Measurements from ENCODE around the gene CYP8B1. TPM values are rescaled to one million over a fixed set of nuclear protein-coding genes. Genes with fewer than 3 reads are reported as not detected.

CYP8B1 gene
- 0.04 TPM for polyA plus RNA-seq (2013)

GRCh38 chr3:42875325-42876151 lies at the start of gene CYP8B1:
TSS of gene CYP8B1 (minus strand) at chr3:42875879. CDS start at chr3:42875816, 63 bp downstream.
- no peaks in the 10 kb centered on the region for H3K9me3 ChIP-seq (ENCODE audit: control extremely low read depth in 1 of 5, control insufficient read depth in 4 of 5, insufficient read depth in 2 of 5, low read depth in 1 of 5, low read length in 4 of 5)
- H3K4me1 ChIP-seq (ENCODE audit: control extremely low read depth in 1 of 4, control insufficient read depth in 4 of 4, insufficient read depth in 4 of 4, low read length in 3 of 4): peaks cover 0 to 3% (median 2%) of the 10 kb centered on the region in 4 experiments
- H3K4me3 ChIP-seq (ENCODE audit: control insufficient read depth in 1 of 7, extremely low read depth in 1 of 7, insufficient read depth in 4 of 7, low read depth in 2 of 7, low read length in 6 of 7): no peak within 1 kb of the TSS
- ChIA-PET POLR2A (no interaction called here), CTCF (interaction anchor here (1.2 to 1.3 kb wide), 2 partner anchors 19 to 324 kb away, joined by 3 read pairs; no protein-coding TSS in a partner anchor)
- no peak for DNase-seq
- H3K27me3 ChIP-seq (replicated peaks in 2 of 5; ENCODE audit: control insufficient read depth in 4 of 5, insufficient read depth in 5 of 5, low read length in 4 of 5): peaks cover 0 to 16% (median 0%) of the 10 kb centered on the region in 5 experiments
- 96% methylated on average over 13 of the region's 13 CpGs for WGBS (ENCODE audit: insufficient coverage)
- H3K27ac ChIP-seq (ENCODE audit: insufficient read depth in 1 of 2, low read depth in 1 of 2, low read length in 2 of 2, poor library complexity in 1 of 2, severe bottlenecking in 2 of 2): no peak within 1 kb of the TSS
- no peaks in the 10 kb centered on the region for H3K36me3 ChIP-seq (ENCODE audit: control insufficient read depth in 4 of 4, insufficient read depth in 4 of 4, low read length in 3 of 4)

GRCh38 chr3:42923606-42924005 lies 47.9 kb upstream of the CYP8B1 start:
- CTCF ChIA-PET: no interaction called here
- POLR2A ChIA-PET: no interaction called here

GRCh38 chr3:42914771-42915515 lies 39.3 kb upstream of the CYP8B1 start:
- Histone ChIP-seq H3K4me3 (ENCODE audit: control insufficient read depth in 1 of 7, extremely low read depth in 1 of 7, insufficient read depth in 4 of 7, low read depth in 2 of 7, low read length in 6 of 7) (no peak overlapping the region), H3K27ac (ENCODE audit: insufficient read depth in 1 of 2, low read depth in 1 of 2, low read length in 2 of 2, poor library complexity in 1 of 2, severe bottlenecking in 2 of 2) (no peak overlapping the region), H3K36me3 (ENCODE audit: control insufficient read depth in 4 of 4, insufficient read depth in 4 of 4, low read length in 3 of 4) (peaks cover 0 to 56% (median 39%) of the 10 kb centered on the region in 4 experiments), H3K9me3 (ENCODE audit: control extremely low read depth in 1 of 5, control insufficient read depth in 4 of 5, insufficient read depth in 2 of 5, low read depth in 1 of 5, low read length in 4 of 5) (peaks cover 19 to 83% (median 49%) of the 10 kb centered on the region in 5 experiments), H3K27me3 (replicated peaks in 2 of 5; ENCODE audit: control insufficient read depth in 4 of 5, insufficient read depth in 5 of 5, low read length in 4 of 5) (no peaks in the 10 kb centered on the region), H3K4me1 (ENCODE audit: control extremely low read depth in 1 of 4, control insufficient read depth in 4 of 4, insufficient read depth in 4 of 4, low read length in 3 of 4) (no peaks in the 10 kb centered on the region)
- WGBS (ENCODE audit: insufficient coverage): 100% methylated on average over 6 of the region's 8 CpGs
- POLR2A ChIA-PET: no interaction called here
- DNase-seq: no peak
- CTCF ChIA-PET: interaction anchor here (1.0 kb wide), 1 partner anchor 46 kb away, joined by 3 read pairs; no protein-coding TSS in a partner anchor

More at GRCh38 chr3:42923606-42924005, 47.9 kb upstream of the CYP8B1 start:
- Histone ChIP-seq H3K9me3 (ENCODE audit: control extremely low read depth in 1 of 5, control insufficient read depth in 4 of 5, insufficient read depth in 2 of 5, low read depth in 1 of 5, low read length in 4 of 5) (peaks cover 0 to 21% (median 6%) of the 10 kb centered on the region in 5 experiments), H3K36me3 (ENCODE audit: control insufficient read depth in 4 of 4, insufficient read depth in 4 of 4, low read length in 3 of 4) (no peaks in the 10 kb centered on the region), H3K27ac (ENCODE audit: insufficient read depth in 1 of 2, low read depth in 1 of 2, low read length in 2 of 2, poor library complexity in 1 of 2, severe bottlenecking in 2 of 2) (no peak overlapping the region), H3K4me3 (ENCODE audit: control insufficient read depth in 1 of 7, extremely low read depth in 1 of 7, insufficient read depth in 4 of 7, low read depth in 2 of 7, low read length in 6 of 7) (no peak overlapping the region), H3K27me3 (replicated peaks in 2 of 5; ENCODE audit: control insufficient read depth in 4 of 5, insufficient read depth in 5 of 5, low read length in 4 of 5) (peaks cover 0 to under 1% (median 0%) of the 10 kb centered on the region in 5 experiments), H3K4me1 (ENCODE audit: control extremely low read depth in 1 of 4, control insufficient read depth in 4 of 4, insufficient read depth in 4 of 4, low read length in 3 of 4) (no peaks in the 10 kb centered on the region)
- WGBS (ENCODE audit: insufficient coverage): 96% methylated on average over 4 of the region's 4 CpGs
- DNase-seq: no peak

GRCh38 chr3:42911551-42911950 lies 35.9 kb upstream of the CYP8B1 start:
- ChIA-PET CTCF (no interaction called here), POLR2A (no interaction called here)
- H3K27ac ChIP-seq (ENCODE audit: insufficient read depth in 1 of 2, low read depth in 1 of 2, low read length in 2 of 2, poor library complexity in 1 of 2, severe bottlenecking in 2 of 2): no peak overlapping the region
- peaks cover 0 to 8% (median 3%) of the 10 kb centered on the region in 4 experiments for H3K4me1 ChIP-seq (ENCODE audit: control extremely low read depth in 1 of 4, control insufficient read depth in 4 of 4, insufficient read depth in 4 of 4, low read length in 3 of 4)
- H3K9me3 ChIP-seq (ENCODE audit: control extremely low read depth in 1 of 5, control insufficient read depth in 4 of 5, insufficient read depth in 2 of 5, low read depth in 1 of 5, low read length in 4 of 5): peaks cover 15 to 66% (median 34%) of the 10 kb centered on the region in 5 experiments
- 80% methylated on average over 1 of the region's 2 CpGs for WGBS (ENCODE audit: insufficient coverage)
- peaks cover 0 to 73% (median 43%) of the 10 kb centered on the region in 4 experiments for H3K36me3 ChIP-seq (ENCODE audit: control insufficient read depth in 4 of 4, insufficient read depth in 4 of 4, low read length in 3 of 4)
- peaks cover 0 to 6% (median 0%) of the 10 kb centered on the region in 5 experiments for H3K27me3 ChIP-seq (replicated peaks in 2 of 5; ENCODE audit: control insufficient read depth in 4 of 5, insufficient read depth in 5 of 5, low read length in 4 of 5)
- DNase-seq: peak in 1 of 3 donors; percentile 15
- H3K4me3 ChIP-seq (ENCODE audit: control insufficient read depth in 1 of 7, extremely low read depth in 1 of 7, insufficient read depth in 4 of 7, low read depth in 2 of 7, low read length in 6 of 7): no peak overlapping the region

GRCh38 chr3:42908675-42909074 lies 33.0 kb upstream of the CYP8B1 start:
- ChIA-PET CTCF (no interaction called here), POLR2A (no interaction called here)
- 68% methylated on average over 3 of the region's 7 CpGs for WGBS (ENCODE audit: insufficient coverage)

GRCh38 chr3:42906848-42907183 lies 31.1 kb upstream of the CYP8B1 start:
- CTCF ChIA-PET: no interaction called here
- H3K4me1 ChIP-seq (ENCODE audit: control extremely low read depth in 1 of 4, control insufficient read depth in 4 of 4, insufficient read depth in 4 of 4, low read length in 3 of 4): peaks cover 0 to 17% (median 8%) of the 10 kb centered on the region in 4 experiments
- POLR2A ChIA-PET: no interaction called here
- peaks cover 6 to 35% (median 14%) of the 10 kb centered on the region in 5 experiments for H3K9me3 ChIP-seq (ENCODE audit: control extremely low read depth in 1 of 5, control insufficient read depth in 4 of 5, insufficient read depth in 2 of 5, low read depth in 1 of 5, low read length in 4 of 5)
- peaks cover 0 to 10% (median 0%) of the 10 kb centered on the region in 5 experiments for H3K27me3 ChIP-seq (replicated peaks in 2 of 5; ENCODE audit: control insufficient read depth in 4 of 5, insufficient read depth in 5 of 5, low read length in 4 of 5)
- DNase-seq: no peak
- WGBS (ENCODE audit: insufficient coverage): 94% methylated on average over 4 of the region's 4 CpGs
- H3K27ac ChIP-seq (ENCODE audit: insufficient read depth in 1 of 2, low read depth in 1 of 2, low read length in 2 of 2, poor library complexity in 1 of 2, severe bottlenecking in 2 of 2): no peak overlapping the region
- peak overlapping the region in 5 of 7 experiments; percentile 61 to 87 (median 81) for H3K4me3 ChIP-seq (ENCODE audit: control insufficient read depth in 1 of 7, extremely low read depth in 1 of 7, insufficient read depth in 4 of 7, low read depth in 2 of 7, low read length in 6 of 7)
- peaks cover 0 to 39% (median 17%) of the 10 kb centered on the region in 4 experiments for H3K36me3 ChIP-seq (ENCODE audit: control insufficient read depth in 4 of 4, insufficient read depth in 4 of 4, low read length in 3 of 4)

More at GRCh38 chr3:42908675-42909074, 33.0 kb upstream of the CYP8B1 start:
- Histone ChIP-seq H3K27me3 (replicated peaks in 2 of 5; ENCODE audit: control insufficient read depth in 4 of 5, insufficient read depth in 5 of 5, low read length in 4 of 5) (peaks cover 0 to 10% (median 0%) of the 10 kb centered on the region in 5 experiments), H3K36me3 (ENCODE audit: control insufficient read depth in 4 of 4, insufficient read depth in 4 of 4, low read length in 3 of 4) (peaks cover 0 to 51% (median 25%) of the 10 kb centered on the region in 4 experiments), H3K4me1 (ENCODE audit: control extremely low read depth in 1 of 4, control insufficient read depth in 4 of 4, insufficient read depth in 4 of 4, low read length in 3 of 4) (peaks cover 0 to 17% (median 8%) of the 10 kb centered on the region in 4 experiments), H3K27ac (ENCODE audit: insufficient read depth in 1 of 2, low read depth in 1 of 2, low read length in 2 of 2, poor library complexity in 1 of 2, severe bottlenecking in 2 of 2) (no peak overlapping the region), H3K4me3 (ENCODE audit: control insufficient read depth in 1 of 7, extremely low read depth in 1 of 7, insufficient read depth in 4 of 7, low read depth in 2 of 7, low read length in 6 of 7) (no peak overlapping the region), H3K9me3 (ENCODE audit: control extremely low read depth in 1 of 5, control insufficient read depth in 4 of 5, insufficient read depth in 2 of 5, low read depth in 1 of 5, low read length in 4 of 5) (peaks cover 8 to 43% (median 19%) of the 10 kb centered on the region in 5 experiments)
- no peak for DNase-seq
